ENCODE data around the gene ARHGAP26.

The ARHGAP26 gene

GRCh38 chr5:143245929-143246561 is 475.9 kb downstream of the ARHGAP26 start:
- DNase-seq (ENCODE audit: low spot score) = no peak

GRCh38 chr5:143247134-143247815 is 477.1 kb downstream of the ARHGAP26 start:
- no peak for DNase-seq (ENCODE audit: low spot score)

- DNase-seq (ENCODE audit: low spot score) = no peak
Measured at GRCh38 chr5:143248391-143248790, 478.2 kb downstream of the ARHGAP26 start.

- DNase-seq (ENCODE audit: low spot score) = no peak
Measured at GRCh38 chr5:143248822-143249579, 478.8 kb downstream of the ARHGAP26 start.

- no peak for DNase-seq (ENCODE audit: low spot score)
Measured at GRCh38 chr5:143249851-143250250, 479.7 kb downstream of the ARHGAP26 start.

- DNase-seq (ENCODE audit: low spot score) = no peak
Measured at GRCh38 chr5:143251190-143251589, 481.0 kb downstream of the ARHGAP26 start.

GRCh38 chr5:143251946-143252345 is 481.8 kb downstream of the ARHGAP26 start:
- no peak for DNase-seq (ENCODE audit: low spot score)

GRCh38 chr5:143254819-143255218 is 484.6 kb downstream of the ARHGAP26 start:
- no peak for DNase-seq (ENCODE audit: low spot score)

- no peak for DNase-seq (ENCODE audit: low spot score)
Measured at GRCh38 chr5:143258559-143259253, 488.5 kb downstream of the ARHGAP26 start.

- DNase-seq (ENCODE audit: low spot score) = no peak
Measured at GRCh38 chr5:143259254-143259605, 489.1 kb downstream of the ARHGAP26 start.

GRCh38 chr5:143261748-143262392 is 491.7 kb downstream of the ARHGAP26 start:
- no peak for DNase-seq (ENCODE audit: low spot score)

GRCh38 chr5:143262393-143263174 is 492.4 kb downstream of the ARHGAP26 start:
- no peak for DNase-seq (ENCODE audit: low spot score)

- DNase-seq (ENCODE audit: low spot score) = no peak
Measured at GRCh38 chr5:143263272-143263810, 493.2 kb downstream of the ARHGAP26 start.

- no peak for DNase-seq (ENCODE audit: low spot score)
Measured at GRCh38 chr5:143265995-143266394, 495.8 kb downstream of the ARHGAP26 start.

GRCh38 chr5:143267186-143267585 is 497.0 kb downstream of the ARHGAP26 start:
- no peak for DNase-seq (ENCODE audit: low spot score)

GRCh38 chr5:143268388-143268787 is 498.2 kb downstream of the ARHGAP26 start:
- DNase-seq (ENCODE audit: low spot score) = no peak

- no peak for DNase-seq (ENCODE audit: low spot score)
Measured at GRCh38 chr5:143271431-143271830, 501.3 kb downstream of the ARHGAP26 start.

- DNase-seq (ENCODE audit: low spot score) = no peak
Measured at GRCh38 chr5:143274952-143275351, 504.8 kb downstream of the ARHGAP26 start.

GRCh38 chr5:143275512-143276363 is 505.6 kb downstream of the ARHGAP26 start:
- DNase-seq (ENCODE audit: low spot score) = no peak

GRCh38 chr5:143277536-143277935 is 507.4 kb downstream of the ARHGAP26 start:
- DNase-seq (ENCODE audit: low spot score) = no peak

Data from germinal center (tissue), 1 donor.